SU-DHL-6 (cell line): ENCODE results near the gene MICAL3.

Experiments used
- H2AFZ ChIP-seq: fragments of 200-600 bp; sonication (generic); 2 replicates; pipeline ENCODE4 v1.6.1; 2014; ENCODE audit warnings: low read depth, mild to moderate bottlenecking, moderate library complexity, mixed read lengths, antibody characterized with exemption, low read length; ENCODE audit not compliant: severe bottlenecking
- H3F3A ChIP-seq: fragments of 200-600 bp; shearing (Covaris generic); 2 replicates; pipeline ENCODE4 v1.6.0; 2016; ENCODE audit warnings: antibody characterized with exemption, mild to moderate bottlenecking; ENCODE audit not compliant: insufficient read depth
- H3K27ac ChIP-seq: fragments of 200-600 bp; sonication (generic); 2 replicates; pipeline ENCODE4 v1.5.1; 2016; ENCODE audit warnings: low read depth, mild to moderate bottlenecking, low read length, moderate library complexity, mixed read lengths
- H3K27me3 ChIP-seq: fragments of 200-600 bp; sonication (generic), shearing (Covaris generic); 2 replicates; pipeline ENCODE4 v1.6.0; 2014; ENCODE audit warnings: mild to moderate bottlenecking, low read length
- H3K36me3 ChIP-seq: fragments of 200-600 bp; sonication (generic); 2 replicates; pipeline ENCODE4 v1.6.1; 2014; ENCODE audit warnings: mild to moderate bottlenecking, low read length, mixed read lengths
- H3K4me2 ChIP-seq: fragments of 300-600, 200-600 bp; shearing (Covaris generic), sonication (generic); 2 replicates; pipeline ENCODE4 v1.6.0; 2014; ENCODE audit warnings: low read length, low read depth, mild to moderate bottlenecking; ENCODE audit not compliant: poor library complexity, severe bottlenecking
- H3K4me3 ChIP-seq: fragments of 200-600 bp; sonication (generic); 2 replicates; pipeline ENCODE4 v1.5.1; 2014; ENCODE audit warnings: antibody characterized with exemption, low read length, mild to moderate bottlenecking, mixed read lengths; ENCODE audit not compliant: insufficient read depth, poor library complexity, severe bottlenecking
- H3K79me2 ChIP-seq: fragments of 200-600 bp; sonication (generic); 2 replicates; pipeline ENCODE4 v1.6.1; 2014; ENCODE audit warnings: mild to moderate bottlenecking, low read length, moderate library complexity; ENCODE audit not compliant: insufficient read depth
- H3K9ac ChIP-seq: fragments of 200-600 bp; sonication (generic); 2 replicates; pipeline ENCODE4 v1.7.0; 2014; ENCODE audit warnings: mild to moderate bottlenecking, low read length
- H3K9me2 ChIP-seq: fragments of 200-600 bp; sonication (generic); replicated peaks from 2 replicates; pipeline ENCODE4 v1.6.1; 2014; ENCODE audit warnings: low read length; ENCODE audit not compliant: insufficient read depth
- H3K9me3 ChIP-seq: fragments of 200-600 bp; sonication (generic); 2 replicates; pipeline ENCODE4 v1.6.1; 2014; ENCODE audit warnings: low read length, mixed read lengths; ENCODE audit not compliant: insufficient read depth
- H4K20me1 ChIP-seq: fragments of 200-600 bp; sonication (generic); 2 replicates; pipeline ENCODE4 v1.6.1; 2014; ENCODE audit warnings: low read depth, mild to moderate bottlenecking, antibody characterized with exemption, low read length, moderate library complexity, mixed read lengths
- EZH2phosphoT487 ChIP-seq: fragments of 200-600 bp; sonication (generic), shearing (Covaris generic); conservative IDR thresholded peaks from 2 replicates; pipeline ENCODE4 v1.6.1; 2018; ENCODE audit warnings: mild to moderate bottlenecking, antibody characterized with exemption, low read length, moderate library complexity, mixed read lengths
- TF ChIP-seq, protein P1 (sequence below): fragments of 200-600 bp; sonication (generic); IDR thresholded peaks from one replicate; pipeline ENCODE4 v1.5.1; 2017; ENCODE audit warnings: antibody characterized with exemption, mild to moderate bottlenecking, low read length, moderate library complexity; ENCODE audit not compliant: insufficient read depth, poor library complexity, severe bottlenecking

The MICAL3 gene

DNA sequence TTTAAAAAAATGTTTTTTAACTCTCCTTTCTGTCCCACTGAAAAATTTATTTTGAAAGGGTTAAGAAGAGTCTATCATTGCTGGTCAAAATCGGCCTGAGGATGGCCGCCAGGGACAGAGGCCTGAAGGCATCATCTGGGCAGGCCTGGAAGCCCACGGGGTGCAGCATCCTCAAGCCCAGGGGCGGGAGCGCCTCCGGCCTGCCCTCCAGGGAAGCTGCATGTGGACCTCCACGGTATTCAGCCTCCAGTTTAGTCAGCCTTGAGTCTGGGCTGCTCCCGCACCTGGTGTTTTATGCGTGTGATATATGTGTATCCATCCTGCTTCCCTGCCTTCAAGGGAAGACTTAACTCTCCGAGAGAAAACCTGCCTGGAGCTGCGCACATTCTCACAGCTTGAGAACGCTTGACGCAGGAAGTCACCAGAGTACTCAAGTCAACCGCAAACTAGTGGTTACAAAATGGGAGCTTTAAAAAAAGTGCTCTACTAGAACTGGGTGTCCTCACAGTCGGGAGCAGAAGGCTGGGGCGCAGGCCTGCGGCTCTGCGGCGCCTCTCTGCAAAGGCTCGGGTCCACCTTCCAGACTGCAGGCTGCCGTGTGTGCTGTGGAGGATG lies 236.5 kb downstream of the MICAL3 start:
- Histone ChIP-seq H3K36me3 (no peaks in the 10 kb centered on the region), H3K9me2 (no peaks in the 10 kb centered on the region), H3K4me2 (no peak overlapping the region), H3K9ac (no peak overlapping the region), H3F3A (no peaks in the 10 kb centered on the region), H3K4me3 (no peak overlapping the region), H4K20me1 (no peaks in the 10 kb centered on the region), H3K9me3 (no peaks in the 10 kb centered on the region), H2AFZ (no peak overlapping the region), H3K79me2 (no peaks in the 10 kb centered on the region), H3K27me3 (no peaks in the 10 kb centered on the region), H3K27ac (no peak overlapping the region)
- TF ChIP-seq, protein P1, sequence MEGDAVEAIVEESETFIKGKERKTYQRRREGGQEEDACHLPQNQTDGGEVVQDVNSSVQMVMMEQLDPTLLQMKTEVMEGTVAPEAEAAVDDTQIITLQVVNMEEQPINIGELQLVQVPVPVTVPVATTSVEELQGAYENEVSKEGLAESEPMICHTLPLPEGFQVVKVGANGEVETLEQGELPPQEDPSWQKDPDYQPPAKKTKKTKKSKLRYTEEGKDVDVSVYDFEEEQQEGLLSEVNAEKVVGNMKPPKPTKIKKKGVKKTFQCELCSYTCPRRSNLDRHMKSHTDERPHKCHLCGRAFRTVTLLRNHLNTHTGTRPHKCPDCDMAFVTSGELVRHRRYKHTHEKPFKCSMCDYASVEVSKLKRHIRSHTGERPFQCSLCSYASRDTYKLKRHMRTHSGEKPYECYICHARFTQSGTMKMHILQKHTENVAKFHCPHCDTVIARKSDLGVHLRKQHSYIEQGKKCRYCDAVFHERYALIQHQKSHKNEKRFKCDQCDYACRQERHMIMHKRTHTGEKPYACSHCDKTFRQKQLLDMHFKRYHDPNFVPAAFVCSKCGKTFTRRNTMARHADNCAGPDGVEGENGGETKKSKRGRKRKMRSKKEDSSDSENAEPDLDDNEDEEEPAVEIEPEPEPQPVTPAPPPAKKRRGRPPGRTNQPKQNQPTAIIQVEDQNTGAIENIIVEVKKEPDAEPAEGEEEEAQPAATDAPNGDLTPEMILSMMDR: no peak
- no peak for TF ChIP-seq EZH2phosphoT487

DNA sequence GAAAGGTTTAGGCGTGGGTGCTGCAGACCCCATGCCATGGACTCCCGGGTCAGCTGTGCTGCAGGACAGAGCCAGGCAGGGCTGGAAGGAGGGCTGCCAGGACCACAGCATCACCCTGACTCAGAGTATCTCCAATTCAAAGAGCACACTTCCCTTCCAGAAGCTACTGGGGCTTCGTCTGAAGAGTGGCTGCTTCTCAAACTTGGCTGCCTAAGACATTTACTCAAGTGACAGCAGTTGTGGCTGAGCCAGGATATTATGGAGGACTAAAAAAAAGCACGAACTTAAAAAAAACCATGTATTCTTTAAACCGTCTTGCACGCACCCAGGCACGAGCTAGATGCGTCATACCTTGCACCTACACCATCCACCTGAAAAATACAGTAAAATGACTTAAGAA lies 237.1 kb downstream of the MICAL3 start:
- H4K20me1 ChIP-seq: no peaks in the 10 kb centered on the region
- no peaks in the 10 kb centered on the region for H3K9me3 ChIP-seq
- H3K36me3 ChIP-seq: no peaks in the 10 kb centered on the region
- no peak overlapping the region for H3K4me2 ChIP-seq
- no peak overlapping the region for H3K9ac ChIP-seq
- no peak overlapping the region for H3K27ac ChIP-seq
- H3K9me2 ChIP-seq: no peaks in the 10 kb centered on the region
- no peaks in the 10 kb centered on the region for H3F3A ChIP-seq
- H3K79me2 ChIP-seq: no peaks in the 10 kb centered on the region
- no peak overlapping the region for H2AFZ ChIP-seq
- no peak overlapping the region for H3K4me3 ChIP-seq
- no peaks in the 10 kb centered on the region for H3K27me3 ChIP-seq
- no peak for TF ChIP-seq EZH2phosphoT487
- TF ChIP-seq, protein P1: no peak

DNA sequence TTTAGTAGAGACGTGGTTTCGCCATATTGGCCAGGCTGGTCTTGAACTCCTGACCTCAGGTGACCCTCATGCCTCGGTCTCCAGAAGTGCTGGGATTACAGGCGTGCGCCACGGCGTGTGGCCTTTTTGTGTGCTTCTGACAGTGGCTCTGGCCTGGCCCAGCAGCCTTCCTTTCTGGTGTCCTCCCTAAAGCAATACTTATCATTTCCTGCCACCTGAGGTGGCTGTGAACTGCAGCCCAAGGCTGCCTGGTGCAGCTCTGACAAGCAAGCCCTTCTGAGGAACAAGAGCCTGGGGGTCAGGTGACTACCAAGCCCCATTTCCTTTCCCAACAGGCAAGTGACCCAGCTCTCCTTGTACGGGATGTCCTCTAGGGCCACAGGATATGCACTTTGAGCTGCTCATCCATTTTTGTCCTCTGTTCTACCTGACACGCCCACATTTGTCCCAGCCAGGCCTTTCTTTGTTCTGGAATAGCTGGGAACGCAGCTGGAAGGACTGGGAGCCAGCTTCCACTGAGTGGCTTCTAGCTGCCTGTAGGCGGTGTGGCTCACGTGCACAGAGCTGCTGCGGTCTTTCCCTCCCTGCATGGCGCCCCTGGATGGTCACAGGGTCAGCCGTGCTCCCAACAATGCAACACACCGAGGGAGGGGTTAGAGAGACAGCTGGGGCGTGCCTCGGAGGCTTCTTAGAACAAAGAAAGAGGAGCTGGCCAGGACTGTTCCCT lies 237.8 kb downstream of the MICAL3 start:
- no peak overlapping the region for H3K9ac ChIP-seq
- no peaks in the 10 kb centered on the region for H3K27me3 ChIP-seq
- H4K20me1 ChIP-seq: no peaks in the 10 kb centered on the region
- TF ChIP-seq, protein P1: no peak
- TF ChIP-seq EZH2phosphoT487: no peak
- H3K36me3 ChIP-seq: no peaks in the 10 kb centered on the region
- H3K9me2 ChIP-seq: no peaks in the 10 kb centered on the region
- no peak overlapping the region for H3K27ac ChIP-seq
- H3F3A ChIP-seq: no peaks in the 10 kb centered on the region
- no peaks in the 10 kb centered on the region for H3K79me2 ChIP-seq
- H3K4me2 ChIP-seq: no peak overlapping the region
- no peak overlapping the region for H3K4me3 ChIP-seq
- no peaks in the 10 kb centered on the region for H3K9me3 ChIP-seq
- H2AFZ ChIP-seq: no peak overlapping the region
